SU-DHL-6 (cell line): ENCODE data around the gene PGBD5.

Experiments
- CTCF ChIP-seq: fragments of 200-600 bp; sonication (generic); IDR thresholded peaks from one replicate; pipeline ENCODE4 v1.5.1; 2017; ENCODE audit warnings: antibody characterized with exemption, mild to moderate bottlenecking, low read length, moderate library complexity; ENCODE audit not compliant: insufficient read depth, poor library complexity, severe bottlenecking
- EZH2phosphoT487 ChIP-seq: fragments of 200-600 bp; sonication (generic), shearing (Covaris generic); conservative IDR thresholded peaks from 2 replicates; pipeline ENCODE4 v1.6.1; 2018; ENCODE audit warnings: mild to moderate bottlenecking, antibody characterized with exemption, low read length, moderate library complexity, mixed read lengths

- TF ChIP-seq CTCF (no peak), EZH2phosphoT487 (no peak)
Measured at GRCh38 chr1:230382001-230382491, 44.1 kb downstream of the PGBD5 start.
